Adipocyte (in vitro differentiated cells): ENCODE data around the gene STAB2.
"Not testable (repeated sequence)": the region's sequence is repeated elsewhere in the genome, so short reads cannot be mapped to it uniquely, and the experiment has no call there.

ENCODE experiments used
- DNase-seq: peaks from one replicate; pipeline ENCODE4 v3.0.0-alpha.2; 2015; ENCODE audit warnings: low read depth
- H3K27me3 ChIP-seq: replicated peaks from 2 replicates; pipeline ENCODE4 v1.7.0; 2013; ENCODE audit warnings: mild to moderate bottlenecking, low read length, moderate library complexity; ENCODE audit not compliant: control insufficient read depth, insufficient read depth
- H3K36me3 ChIP-seq: 2 replicates; pipeline ENCODE4 v1.7.0; 2013; ENCODE audit warnings: low read length, mild to moderate bottlenecking, moderate library complexity; ENCODE audit not compliant: control insufficient read depth, insufficient read depth, severe bottlenecking
- H3K4me1 ChIP-seq: 2 replicates; pipeline ENCODE4 v1.7.0; 2013; ENCODE audit warnings: mild to moderate bottlenecking, low read length, moderate library complexity; ENCODE audit not compliant: control insufficient read depth, insufficient read depth
- H3K4me3 ChIP-seq: 2 replicates; pipeline ENCODE4 v1.7.0; 2013; ENCODE audit warnings: mild to moderate bottlenecking, low read length, moderate library complexity
- H3K9ac ChIP-seq: 2 replicates; pipeline ENCODE4 v1.7.0; 2013; ENCODE audit warnings: mild to moderate bottlenecking, low read length, moderate library complexity
- H3K9me3 ChIP-seq: 2 replicates; pipeline ENCODE4 v1.7.0; 2013; ENCODE audit warnings: mild to moderate bottlenecking, low read length, moderate library complexity; ENCODE audit not compliant: control insufficient read depth

STAB2 gene

GRCh38 chr12:103653568-103654173 lies 66.6 kb downstream of the STAB2 start:
- peaks cover 20% of the 10 kb centered on the region for H3K27me3 ChIP-seq
- H3K4me3 ChIP-seq, DNase-seq, H3K4me1 ChIP-seq, H3K9me3 ChIP-seq, H3K9ac ChIP-seq, H3K36me3 ChIP-seq: not testable (repeated sequence)

- H3K4me3 ChIP-seq = no peak overlapping the region
- no peak overlapping the region for H3K9ac ChIP-seq
- no peak for DNase-seq
- no peaks in the 10 kb centered on the region for H3K36me3 ChIP-seq
- no peaks in the 10 kb centered on the region for H3K9me3 ChIP-seq
- H3K4me1 ChIP-seq = no peaks in the 10 kb centered on the region
- peaks cover 17% of the 10 kb centered on the region for H3K27me3 ChIP-seq
Measured at GRCh38 chr12:103654816-103655215, 67.7 kb downstream of the STAB2 start.

- no peaks in the 10 kb centered on the region for H3K36me3 ChIP-seq
- no peaks in the 10 kb centered on the region for H3K9me3 ChIP-seq
- DNase-seq = no peak
- no peaks in the 10 kb centered on the region for H3K4me1 ChIP-seq
- no peak overlapping the region for H3K4me3 ChIP-seq
- H3K27me3 ChIP-seq = peaks cover 23% of the 10 kb centered on the region
- no peak overlapping the region for H3K9ac ChIP-seq
Measured at GRCh38 chr12:103656291-103656690, 69.2 kb downstream of the STAB2 start.

- Histone ChIP-seq H3K4me1 (no peaks in the 10 kb centered on the region), H3K9me3 (no peaks in the 10 kb centered on the region), H3K27me3 (peaks cover 30% of the 10 kb centered on the region), H3K4me3 (no peak overlapping the region), H3K36me3 (no peaks in the 10 kb centered on the region), H3K9ac (no peak overlapping the region)
- peak; percentile 2 for DNase-seq
Measured at GRCh38 chr12:103657331-103657730, 70.3 kb downstream of the STAB2 start.

GRCh38 chr12:103664626-103665025 lies 77.6 kb downstream of the STAB2 start:
- Histone ChIP-seq H3K9ac (no peak overlapping the region), H3K4me3 (no peak overlapping the region), H3K4me1 (no peaks in the 10 kb centered on the region), H3K9me3 (no peaks in the 10 kb centered on the region), H3K36me3 (no peaks in the 10 kb centered on the region), H3K27me3 (peaks cover 35% of the 10 kb centered on the region)
- DNase-seq = no peak

- DNase-seq = no peak
- Histone ChIP-seq H3K9ac (no peak overlapping the region), H3K4me3 (no peak overlapping the region), H3K36me3 (no peaks in the 10 kb centered on the region), H3K4me1 (no peaks in the 10 kb centered on the region), H3K27me3 (peaks cover 27% of the 10 kb centered on the region), H3K9me3 (no peaks in the 10 kb centered on the region)
Measured at GRCh38 chr12:103665971-103666370, 78.9 kb downstream of the STAB2 start.

- DNase-seq = no peak
- H3K4me3 ChIP-seq = no peak overlapping the region
- no peaks in the 10 kb centered on the region for H3K9me3 ChIP-seq
- H3K4me1 ChIP-seq = no peaks in the 10 kb centered on the region
- no peak overlapping the region for H3K9ac ChIP-seq
- peaks cover 20% of the 10 kb centered on the region for H3K27me3 ChIP-seq
- H3K36me3 ChIP-seq = no peaks in the 10 kb centered on the region
Measured at GRCh38 chr12:103667125-103667524, 80.1 kb downstream of the STAB2 start.

GRCh38 chr12:103668520-103668919 lies 81.4 kb downstream of the STAB2 start:
- Histone ChIP-seq H3K27me3 (peaks cover 20% of the 10 kb centered on the region), H3K9ac (no peak overlapping the region), H3K4me3 (no peak overlapping the region), H3K4me1 (no peaks in the 10 kb centered on the region), H3K9me3 (no peaks in the 10 kb centered on the region), H3K36me3 (no peaks in the 10 kb centered on the region)
- DNase-seq = no peak

- Histone ChIP-seq H3K36me3 (no peaks in the 10 kb centered on the region), H3K9me3 (no peaks in the 10 kb centered on the region), H3K4me1 (no peaks in the 10 kb centered on the region), H3K9ac (no peak overlapping the region), H3K4me3 (no peak overlapping the region), H3K27me3 (peaks cover 6% of the 10 kb centered on the region)
- DNase-seq = no peak
Measured at GRCh38 chr12:103671367-103671766, 84.3 kb downstream of the STAB2 start.

GRCh38 chr12:103672401-103673119 lies 85.5 kb downstream of the STAB2 start:
- peak; percentile 9 for DNase-seq
- Histone ChIP-seq H3K9me3 (no peaks in the 10 kb centered on the region), H3K36me3 (no peaks in the 10 kb centered on the region), H3K4me3 (no peak overlapping the region), H3K4me1 (no peaks in the 10 kb centered on the region), H3K27me3 (peaks cover 4% of the 10 kb centered on the region), H3K9ac (no peak overlapping the region)

- Histone ChIP-seq H3K9ac (no peak overlapping the region), H3K27me3 (peaks cover 4% of the 10 kb centered on the region), H3K4me3 (no peak overlapping the region), H3K4me1 (no peaks in the 10 kb centered on the region), H3K36me3 (no peaks in the 10 kb centered on the region), H3K9me3 (no peaks in the 10 kb centered on the region)
- DNase-seq = no peak
Measured at GRCh38 chr12:103673487-103673886, 86.4 kb downstream of the STAB2 start.
